ENCODE data around the gene PHLPP1. TPM values are rescaled to one million over a fixed set of nuclear protein-coding genes. Genes with fewer than 3 reads are reported as not detected.

PHLPP1 gene
- total and polyA plus RNA-seq, 9 of the 15 experiments (the other 6 are each of a cell fraction or from before 2014, with no cell fraction given), result 0.56 to 9.0 (median 4.5) TPM

DNA sequence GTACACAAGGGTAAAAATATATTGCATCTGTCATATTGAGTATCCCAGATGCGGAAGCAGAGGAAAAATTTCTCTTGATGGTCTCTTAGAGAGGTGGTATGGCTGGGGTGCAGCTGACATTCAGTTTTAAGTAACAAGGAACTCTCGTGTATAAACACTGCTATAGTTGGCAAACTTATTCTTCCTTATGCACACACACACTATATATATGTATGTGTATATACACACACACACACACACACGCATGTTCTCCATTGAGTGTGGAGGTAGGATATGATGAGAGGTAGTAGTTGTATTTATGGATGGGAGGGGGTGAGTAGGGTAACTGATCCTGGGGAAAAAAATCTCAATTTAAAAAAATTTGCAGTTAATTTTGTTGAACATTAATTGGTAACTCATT, 10.6 kb downstream of the PHLPP1 start:
- no peak for FAIRE-seq
- POLR2A ChIA-PET, result interaction anchor here (1.7 kb wide), 1 partner anchor 10 kb away, joined by 6 read pairs; no protein-coding TSS in a partner anchor
- 87% methylated on average over 3 of the region's 3 CpGs for WGBS (ENCODE audit: insufficient coverage, low coverage, missing lambda C conversion rate)

More for the DNA sequence above, 10.6 kb downstream of the PHLPP1 start:
- intact Hi-C loops (cut with micrococcal nuclease) (no loop called here), in situ Hi-C loops (cut with MboI) (no loop called here)
- Histone ChIP-seq H3K4me3 (no peak overlapping the region), H3K36me3 (ENCODE audit: control insufficient read depth, insufficient read depth, low read length) (no peaks in the 10 kb centered on the region), H3K79me2 (ENCODE audit: control insufficient read depth, insufficient read depth, low read length) (peaks cover 60% of the 10 kb centered on the region), H3K9me3 (replicated peaks; ENCODE audit: control insufficient read depth, insufficient read depth, low read depth, low read length) (no peaks in the 10 kb centered on the region), H3K27ac (ENCODE audit: extremely low read depth, low read depth, low read length) (no peak overlapping the region), H3K4me1 (replicated peaks in 1 of 2; ENCODE audit: control insufficient read depth in 2 of 2, insufficient read depth in 2 of 2, low read length in 2 of 2) (peaks cover 0 to 4% of the 10 kb centered on the region in 2 experiments; a peak in 1 of 5 replicates), H3K27me3 (ENCODE audit: control insufficient read depth in 2 of 2, insufficient read depth in 2 of 2, low read length in 2 of 2) (no peaks in the 10 kb centered on the region), H3K9ac (ENCODE audit: insufficient read depth in 1 of 2, low read depth in 2 of 2, low read length in 2 of 2) (no peak overlapping the region), H3K9me1 (ENCODE audit: control insufficient read depth, insufficient read depth, low read length) (no peaks in the 10 kb centered on the region), H2AFZ (ENCODE audit: low read depth, low read length) (no peak overlapping the region), H4K20me1 (replicated peaks; ENCODE audit: control insufficient read depth, insufficient read depth, low read length) (no peaks in the 10 kb centered on the region), H3K4me2 (ENCODE audit: insufficient read depth, low read length) (no peak overlapping the region)
- TF ChIP-seq ZFP36 (IDR thresholded peaks at IDR 0.05; ENCODE audit: low read depth, low read length, partially characterized antibody) (no peak), ELF4 (CRISPR knock-in tag; IDR thresholded peaks at IDR 0.05) (no peak), SREBF2 (CRISPR knock-in tag; IDR thresholded peaks at IDR 0.05) (no peak), PHB2 (IDR thresholded peaks at IDR 0.05; ENCODE audit: low read depth) (no peak), ZNF133 (CRISPR knock-in tag; IDR thresholded peaks at IDR 0.05) (no peak), ZKSCAN1 (IDR thresholded peaks at IDR 0.05; ENCODE audit: low read depth, low read length) (no peak), RBM15 (IDR thresholded peaks at IDR 0.05; ENCODE audit: insufficient read depth, low read length) (no peak), FIP1L1 (IDR thresholded peaks at IDR 0.05; ENCODE audit: low read depth, low read length, poor library complexity, severe bottlenecking) (no peak), POLR2AphosphoS5 (IDR thresholded peaks at IDR 0.05; ENCODE audit: control insufficient read depth, insufficient read depth, low read depth, low read length) (no peak), CBFA2T2 (conservative IDR thresholded peaks at IDR 0.05) (no peak)
- TF ChIP-seq, protein P1, sequence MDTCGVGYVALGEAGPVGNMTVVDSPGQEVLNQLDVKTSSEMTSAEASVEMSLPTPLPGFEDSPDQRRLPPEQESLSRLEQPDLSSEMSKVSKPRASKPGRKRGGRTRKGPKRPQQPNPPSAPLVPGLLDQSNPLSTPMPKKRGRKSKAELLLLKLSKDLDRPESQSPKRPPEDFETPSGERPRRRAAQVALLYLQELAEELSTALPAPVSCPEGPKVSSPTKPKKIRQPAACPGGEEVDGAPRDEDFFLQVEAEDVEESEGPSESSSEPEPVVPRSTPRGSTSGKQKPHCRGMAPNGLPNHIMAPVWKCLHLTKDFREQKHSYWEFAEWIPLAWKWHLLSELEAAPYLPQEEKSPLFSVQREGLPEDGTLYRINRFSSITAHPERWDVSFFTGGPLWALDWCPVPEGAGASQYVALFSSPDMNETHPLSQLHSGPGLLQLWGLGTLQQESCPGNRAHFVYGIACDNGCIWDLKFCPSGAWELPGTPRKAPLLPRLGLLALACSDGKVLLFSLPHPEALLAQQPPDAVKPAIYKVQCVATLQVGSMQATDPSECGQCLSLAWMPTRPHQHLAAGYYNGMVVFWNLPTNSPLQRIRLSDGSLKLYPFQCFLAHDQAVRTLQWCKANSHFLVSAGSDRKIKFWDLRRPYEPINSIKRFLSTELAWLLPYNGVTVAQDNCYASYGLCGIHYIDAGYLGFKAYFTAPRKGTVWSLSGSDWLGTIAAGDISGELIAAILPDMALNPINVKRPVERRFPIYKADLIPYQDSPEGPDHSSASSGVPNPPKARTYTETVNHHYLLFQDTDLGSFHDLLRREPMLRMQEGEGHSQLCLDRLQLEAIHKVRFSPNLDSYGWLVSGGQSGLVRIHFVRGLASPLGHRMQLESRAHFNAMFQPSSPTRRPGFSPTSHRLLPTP (IDR thresholded peaks at IDR 0.05; ENCODE audit: borderline replicate concordance, extremely low read depth, insufficient read length), result no peak
- TF ChIP-seq, protein P2, sequence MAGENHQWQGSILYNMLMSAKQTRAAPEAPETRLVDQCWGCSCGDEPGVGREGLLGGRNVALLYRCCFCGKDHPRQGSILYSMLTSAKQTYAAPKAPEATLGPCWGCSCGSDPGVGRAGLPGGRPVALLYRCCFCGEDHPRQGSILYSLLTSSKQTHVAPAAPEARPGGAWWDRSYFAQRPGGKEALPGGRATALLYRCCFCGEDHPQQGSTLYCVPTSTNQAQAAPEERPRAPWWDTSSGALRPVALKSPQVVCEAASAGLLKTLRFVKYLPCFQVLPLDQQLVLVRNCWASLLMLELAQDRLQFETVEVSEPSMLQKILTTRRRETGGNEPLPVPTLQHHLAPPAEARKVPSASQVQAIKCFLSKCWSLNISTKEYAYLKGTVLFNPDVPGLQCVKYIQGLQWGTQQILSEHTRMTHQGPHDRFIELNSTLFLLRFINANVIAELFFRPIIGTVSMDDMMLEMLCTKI (IDR thresholded peaks at IDR 0.05; ENCODE audit: partially characterized antibody), result no peak
- no TSS peak for BruUV-seq (replicated peaks)
- ATAC-seq, result no peak
- DNase-seq (ENCODE audit: extremely low read depth in 1 of 4, low spot score in 3 of 4), result no peak
- CTCF ChIA-PET (ENCODE audit: low intra/inter-chr PET ratio), result no interaction called here
